LHCN-M2 (cell line): Measurements from ENCODE around the gene TRIM7. TPM values are rescaled to one million over a fixed set of nuclear protein-coding genes. Genes with fewer than 3 reads are reported as not detected.
A peak's percentile ranks its signal among the peaks of the same experiment; 100 is the strongest.
"Not testable (repeated sequence)": the region's sequence is repeated elsewhere in the genome, so short reads cannot be mapped to it uniquely, and the experiment has no call there.

Experiments used
- DNase-seq: peaks from one replicate; pipeline ENCODE4 v3.0.0-alpha.2; 2012; ENCODE audit warnings: low read depth
- total RNA-seq: library from RNA; depleted of rRNA; stranded (reverse); fragments of >200 nt; gene quantifications from 2 replicates; pipeline ENCODE4 v1.2.3, GENCODE V29; 2014; rRNA removed

The TRIM7 gene
- total RNA-seq, 1 experiment from 2014 or later: 1.5 TPM

GRCh38 chr5:181152406-181152805, 52.6 kb downstream of the TRIM7 start:
- peak; percentile 36 for DNase-seq

DNA sequence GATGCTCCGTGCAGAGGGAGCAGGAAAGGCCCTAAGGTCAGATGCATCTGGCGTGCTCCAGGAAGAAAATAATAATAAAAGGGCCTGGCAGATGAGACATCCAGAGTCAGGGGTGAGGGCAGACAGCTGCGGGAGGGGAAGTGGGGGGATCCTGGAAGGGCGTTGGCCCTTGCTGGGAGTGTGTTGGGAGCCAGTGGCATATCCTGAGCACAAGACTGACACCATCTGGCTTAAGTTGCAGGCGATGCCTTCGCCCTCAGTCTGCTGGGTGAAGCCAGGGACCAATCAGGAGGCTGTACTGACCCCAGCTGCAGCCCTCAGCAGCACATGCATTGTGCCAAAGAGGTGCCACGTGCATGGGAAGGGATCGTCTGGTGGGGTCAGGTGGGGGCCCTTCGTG, 53.9 kb downstream of the TRIM7 start:
- DNase-seq: peak; percentile 32

GRCh38 chr5:181149806-181150733, 54.9 kb downstream of the TRIM7 start:
- no peak for DNase-seq

- no peak for DNase-seq
Observed at GRCh38 chr5:181149355-181149754, 55.6 kb downstream of the TRIM7 start.

DNA sequence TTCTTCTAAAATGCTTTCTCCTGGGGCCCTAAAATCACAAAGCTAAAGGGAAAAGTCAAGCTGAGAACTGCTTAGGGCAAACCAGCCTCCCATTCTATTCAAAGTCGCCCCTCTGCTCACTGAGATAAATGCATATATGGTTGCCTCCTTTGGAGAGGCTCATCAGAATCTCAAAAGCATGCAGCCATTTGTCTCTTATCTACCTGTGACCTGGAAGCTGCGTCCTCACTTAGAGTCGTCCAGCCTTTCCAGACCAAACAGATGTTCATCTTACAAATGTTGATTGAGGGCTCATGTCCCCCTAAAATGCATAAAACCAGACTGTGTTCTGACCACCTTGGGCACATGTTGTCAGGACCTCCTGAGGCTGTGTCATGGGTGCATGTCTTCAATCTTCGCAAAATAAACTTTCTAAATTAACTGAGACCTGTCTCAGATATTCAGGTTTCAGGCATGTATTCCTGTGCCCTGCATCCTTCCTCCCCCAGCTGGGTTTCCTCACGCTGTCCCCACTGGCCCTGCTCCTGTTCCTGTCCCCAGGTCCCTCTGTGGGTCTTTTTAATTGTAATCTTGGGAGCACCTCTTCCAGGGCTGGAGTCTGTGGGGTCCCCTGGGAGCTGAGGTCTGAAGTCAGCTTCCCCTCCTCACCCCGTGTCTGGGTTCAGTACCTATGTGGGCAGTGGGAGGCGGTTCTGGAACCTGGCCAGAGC, 57.9 kb downstream of the TRIM7 start, which contains the start of gene OR2V2:
TSS of gene OR2V2 (plus strand) at position 660 of the 710 bp plus-strand sequence. CDS start 7,357 bp downstream, outside the sequence.
- not testable (repeated sequence) for DNase-seq

DNA sequence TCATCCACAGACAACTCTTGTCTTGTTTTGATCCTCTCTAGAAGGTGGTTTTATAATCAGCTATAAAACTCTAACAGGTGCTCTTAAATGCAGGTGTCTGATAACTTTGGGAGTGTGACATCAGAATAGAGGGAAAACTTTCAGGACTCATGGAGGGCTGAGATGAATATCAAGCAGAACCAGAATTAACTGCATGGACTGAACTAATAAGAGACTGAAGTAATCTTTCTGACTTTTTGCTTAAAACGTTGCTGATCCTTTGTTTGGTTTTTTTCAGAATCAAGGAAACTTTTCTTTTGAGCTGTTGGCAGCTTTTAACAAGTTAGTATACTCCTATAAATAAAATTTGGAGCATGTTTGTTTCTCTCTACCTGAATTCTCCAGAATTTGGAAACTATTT, 59.9 kb downstream of the TRIM7 start:
- DNase-seq: no peak

Other genes starting within 250 kb of the TRIM7 start
- not detected in 2 replicates for gene BTNL3, start 216.3 kb downstream of the TRIM7 start, total RNA-seq
- gene BTNL9, start 164.9 kb downstream of the TRIM7 start, total RNA-seq: not detected in 2 replicates
- not detected in 2 replicates for gene OR2V1, start 74.0 kb downstream of the TRIM7 start, total RNA-seq
- not detected in 2 replicates for gene OR2V2, start 57.6 kb downstream of the TRIM7 start, total RNA-seq
- gene TRIM41, start 18.1 kb upstream of the TRIM7 start, total RNA-seq: 14.4 and 18.8 TPM in 2 replicates
- 2,805 and 3,118 TPM in 2 replicates for gene RACK1, start 38.7 kb upstream of the TRIM7 start, total RNA-seq
- 3.4 and 5.7 TPM in 2 replicates for gene TRIM52, start 55.9 kb upstream of the TRIM7 start, total RNA-seq
- not detected in 2 replicates for gene OR4F3, start 162.1 kb upstream of the TRIM7 start, total RNA-seq